Spleen (tissue), 11 donors: ENCODE results near the gene PRPF19. TPM values are rescaled to one million over a fixed set of nuclear protein-coding genes. Genes with fewer than 3 reads are reported as not detected.

Source experiments
- DNase-seq: peaks from one replicate; pipeline ENCODE4 v3.0.0-alpha.2; 2020
- H3K27ac ChIP-seq, 8 donors: fragments of 200-600 bp; sonication (generic) in 7 of 8; 1 replicate in 4 of 8; 2 replicates in 4 of 8; pipeline versions ENCODE4 v1.5.0 to v1.8.0; 2016 to 2021; ENCODE audit warnings: inconsistent platforms in 4 of 8, mild to moderate bottlenecking in 4 of 8, moderate library complexity in 1 of 8
- H3K27me3 ChIP-seq, 7 donors: fragments of 200-600 bp; sonication (generic) in 6 of 7; replicated peaks in 1 of 7; 1 replicate in 4 of 7; 2 replicates in 3 of 7; pipeline versions ENCODE4 v1.5.0 to v1.8.0; 2016 to 2021; ENCODE audit warnings: inconsistent platforms in 3 of 7, mild to moderate bottlenecking in 1 of 7
- H3K36me3 ChIP-seq, 6 donors: fragments of 200-600 bp; sonication (generic) in 5 of 6; 1 replicate in 4 of 6; 2 replicates in 2 of 6; pipeline versions ENCODE4 v1.5.0 to v1.8.0; 2016 to 2021; ENCODE audit warnings: inconsistent platforms in 2 of 6
- H3K4me1 ChIP-seq, 6 donors: fragments of 200-600 bp; sonication (generic) in 5 of 6; 1 replicate in 3 of 6; 2 replicates in 3 of 6; pipeline versions ENCODE4 v1.5.0 to v1.8.0; 2016 to 2021; ENCODE audit warnings: inconsistent platforms in 3 of 6
- H3K4me3 ChIP-seq, 8 donors: fragments of 200-600 bp; sonication (generic) in 7 of 8; 1 replicate in 4 of 8; 2 replicates in 4 of 8; pipeline versions ENCODE4 v1.5.0 to v1.8.0; 2016 to 2021; ENCODE audit warnings: inconsistent platforms in 4 of 8, mild to moderate bottlenecking in 4 of 8, moderate library complexity in 2 of 8
- H3K9me3 ChIP-seq, 8 donors: fragments of 200-600 bp; sonication (generic) in 7 of 8; 1 replicate in 4 of 8; 2 replicates in 4 of 8; pipeline versions ENCODE4 v1.5.0 to v1.8.0; 2016 to 2021; ENCODE audit warnings: inconsistent platforms in 4 of 8
- POLR2A ChIP-seq, 3 donors: fragments of 450-650 bp; IDR thresholded peaks; one replicate each; pipeline ENCODE4 v1.5.1; 2017; ENCODE audit warnings: antibody characterized with exemption in 3 of 3, mild to moderate bottlenecking in 1 of 3
- POLR2AphosphoS5 ChIP-seq, 3 donors: sonication (generic); formaldehyde crosslinking; IDR thresholded peaks; one replicate each; pipeline ENCODE4 v1.5.1; 2017; ENCODE audit warnings: antibody characterized with exemption in 3 of 3
- WGBS, 5 donors: extraction: QIAGEN DNeasy Blood & Tissue Kit in 3 of 5; methylation state at CpG; one replicate each; pipeline versions ENCODE4 v1.1.5 to v1.1.7; 2013 to 2018; 5-methylcytosine and 5-hydroxymethylcytosine counted together
- intact Hi-C: fragments of 100-400 bp; cut with DNase I; formaldehyde crosslinking; loops from one replicate; pipeline ENCODE4 v1.15.0; 2023; ENCODE audit warnings: low total_unique reads
- polyA plus RNA-seq, 3 donors: library from polyadenylated mRNA; stranded (reverse); fragments of 200-250 nt; gene quantifications; one replicate each; pipeline ENCODE4 v1.2.1, GENCODE V29; 2013
- total RNA-seq, 7 donors: library from RNA; depleted of rRNA in 3 of 7; stranded (reverse); fragments of >200 nt in 3 of 7; fragmentation: NEBNext Ultra II Directional in 4 of 7; extraction: Animal tissue kit (Norgen Biotek cat#: 25700) in 4 of 7; gene quantifications; one replicate each; pipeline versions ENCODE4 v1.1.0 to v1.2.1, GENCODE V29; 2016 to 2021
- TF ChIP-seq, protein P1 (sequence below), 11 experiments: fragments of 200-600 bp in 7 of 11; fragments of 450-650 bp in 4 of 11; sonication (generic) in 4 of 11; IDR thresholded peaks in 8 of 11; conservative IDR thresholded peaks in 3 of 11; 1 replicate in 7 of 11; 2 replicates in 4 of 11; pipeline versions ENCODE4 v1.4.0 to v1.8.0; 2016 to 2021; ENCODE audit warnings: antibody characterized with exemption in 11 of 11, inconsistent platforms in 4 of 11, mild to moderate bottlenecking in 1 of 11
- donor health status: healthy with polysubstance abuse.
- donor health status: DM: no; HTN: no; CAD: no; lungs with moderate emphysema.
- donor health status: DM: no; HTN: no; CAD: no.
- donor health status: Bipolar disorder and iron deficiency.
- donor health status: healthy.
- donor health status: DM: no; HTN: no; CAD: no.
- donor health status: DM: yes; HTN: yes; CAD: no.

PRPF19 gene
- total and polyA plus RNA-seq, 10 donors, result 58.7 to 81.1 (median 70.1) TPM

DNA sequence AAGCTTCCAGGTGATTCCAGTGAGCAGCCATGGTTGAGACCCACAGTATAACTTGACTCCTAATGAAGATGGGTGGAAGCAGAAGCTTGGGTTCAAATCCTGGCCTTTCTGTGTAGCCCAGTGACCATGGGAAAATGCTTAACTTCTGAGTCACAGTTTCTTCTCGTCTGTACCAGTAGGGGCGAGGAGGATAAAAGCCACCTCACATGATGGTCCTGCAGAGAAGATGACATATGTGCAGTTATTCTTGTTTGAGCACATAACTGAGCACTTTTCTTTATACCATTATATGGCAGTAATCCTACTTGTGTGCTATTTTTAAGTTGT lies 12.5 kb upstream of the PRPF19 start:
- 54 to 75% (median 61%) methylated on average over 2 of the region's 2 CpGs for WGBS, 5 donors
- H3K4me1 ChIP-seq, result peaks cover 27 to 73% (median 58%) of the 10 kb centered on the region in 6 donors
- TF ChIP-seq POLR2AphosphoS5 (IDR thresholded peaks at IDR 0.05) (no peak), POLR2A (IDR thresholded peaks at IDR 0.05) (no peak)
- TF ChIP-seq, protein P1, sequence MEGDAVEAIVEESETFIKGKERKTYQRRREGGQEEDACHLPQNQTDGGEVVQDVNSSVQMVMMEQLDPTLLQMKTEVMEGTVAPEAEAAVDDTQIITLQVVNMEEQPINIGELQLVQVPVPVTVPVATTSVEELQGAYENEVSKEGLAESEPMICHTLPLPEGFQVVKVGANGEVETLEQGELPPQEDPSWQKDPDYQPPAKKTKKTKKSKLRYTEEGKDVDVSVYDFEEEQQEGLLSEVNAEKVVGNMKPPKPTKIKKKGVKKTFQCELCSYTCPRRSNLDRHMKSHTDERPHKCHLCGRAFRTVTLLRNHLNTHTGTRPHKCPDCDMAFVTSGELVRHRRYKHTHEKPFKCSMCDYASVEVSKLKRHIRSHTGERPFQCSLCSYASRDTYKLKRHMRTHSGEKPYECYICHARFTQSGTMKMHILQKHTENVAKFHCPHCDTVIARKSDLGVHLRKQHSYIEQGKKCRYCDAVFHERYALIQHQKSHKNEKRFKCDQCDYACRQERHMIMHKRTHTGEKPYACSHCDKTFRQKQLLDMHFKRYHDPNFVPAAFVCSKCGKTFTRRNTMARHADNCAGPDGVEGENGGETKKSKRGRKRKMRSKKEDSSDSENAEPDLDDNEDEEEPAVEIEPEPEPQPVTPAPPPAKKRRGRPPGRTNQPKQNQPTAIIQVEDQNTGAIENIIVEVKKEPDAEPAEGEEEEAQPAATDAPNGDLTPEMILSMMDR (IDR thresholded peaks at IDR 0.05 in 8 of 11, conservative IDR thresholded peaks at IDR 0.05 in 3 of 11), result no peak
- no peak overlapping the region for H3K4me3 ChIP-seq
- no peak for DNase-seq
- H3K27ac ChIP-seq, result peak overlapping the region in 3 of 8 donors; percentile 10 to 34 (median 19)
- peaks cover 0 to 6% (median 2%) of the 10 kb centered on the region in 7 donors for H3K27me3 ChIP-seq
- intact Hi-C loops, result no loop called here
- H3K9me3 ChIP-seq, result no peaks in the 10 kb centered on the region
- peaks cover 8 to 44% (median 36%) of the 10 kb centered on the region in 6 donors for H3K36me3 ChIP-seq

DNA sequence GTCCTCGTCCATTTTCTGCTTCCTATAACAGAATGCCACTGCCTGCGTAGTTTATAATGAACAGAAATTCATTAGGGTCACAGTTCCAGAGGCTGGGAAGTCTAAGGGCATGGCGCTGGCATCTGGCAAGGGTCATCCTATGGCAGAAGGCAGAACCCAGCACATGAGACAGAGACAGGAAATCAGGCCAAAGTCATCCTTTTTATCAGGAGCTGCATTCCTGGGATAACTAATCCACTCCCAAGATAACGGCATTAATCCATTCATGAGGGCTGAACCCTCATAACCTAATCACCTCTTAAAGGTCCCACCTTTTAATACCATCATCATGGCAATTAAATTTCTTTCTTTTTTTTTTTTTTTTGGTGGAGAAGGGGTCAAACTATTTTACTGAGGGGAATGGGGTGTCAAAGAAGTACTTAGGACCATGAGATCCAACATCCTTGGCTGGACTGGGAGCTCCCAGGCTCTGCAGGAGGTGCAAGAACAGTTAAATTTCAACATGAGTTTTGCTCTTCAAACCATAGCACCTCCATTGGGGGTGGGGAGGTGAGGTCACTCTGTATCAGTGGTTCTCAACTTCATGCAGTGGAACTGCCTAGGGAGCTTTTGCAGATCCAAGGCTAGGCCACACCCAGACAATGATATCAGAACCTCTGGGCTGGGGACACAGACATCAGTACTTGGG lies 12.0 kb upstream of the PRPF19 start:
- H3K9me3 ChIP-seq, result no peaks in the 10 kb centered on the region
- no peak for DNase-seq
- TF ChIP-seq POLR2A (IDR thresholded peaks at IDR 0.05), result no peak
- 73 to 86% (median 79%) methylated on average over 4 of the region's 4 CpGs for WGBS, 5 donors
- peak overlapping the region in 3 of 8 donors; percentile 10 to 34 (median 19) for H3K27ac ChIP-seq
- H3K36me3 ChIP-seq, result peaks cover 8 to 41% (median 35%) of the 10 kb centered on the region in 6 donors
- peaks cover 26 to 72% (median 55%) of the 10 kb centered on the region in 6 donors for H3K4me1 ChIP-seq
- peaks cover 0 to 1% (median 0%) of the 10 kb centered on the region in 7 donors for H3K27me3 ChIP-seq
- no peak overlapping the region for H3K4me3 ChIP-seq
- intact Hi-C loops, result no loop called here

DNA sequence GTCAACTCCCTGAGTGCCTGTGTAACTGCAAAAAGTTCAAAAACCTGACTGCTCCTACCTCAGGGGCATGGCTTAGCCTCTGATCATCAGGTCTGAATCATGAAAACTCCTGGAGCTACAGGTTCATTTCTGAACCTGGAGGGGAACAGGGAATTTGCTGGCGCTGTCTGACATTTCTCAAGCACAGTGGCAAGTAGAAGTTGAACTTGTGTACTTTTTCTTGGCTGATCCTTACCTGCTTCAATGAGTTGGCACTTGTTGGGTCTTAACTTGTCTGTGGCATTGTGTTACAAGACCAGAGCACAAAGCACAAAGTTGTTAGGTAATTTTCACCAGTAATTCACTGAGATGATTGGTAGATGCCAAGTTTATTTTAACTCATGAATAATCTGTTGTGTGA lies 10.9 kb upstream of the PRPF19 start:
- Histone ChIP-seq H3K9me3 (no peaks in the 10 kb centered on the region), H3K27ac (peak overlapping the region in 3 of 8 donors; percentile 14 to 97 (median 95)), H3K4me1 (peaks cover 36 to 78% (median 65%) of the 10 kb centered on the region in 6 donors), H3K4me3 (no peak overlapping the region), H3K36me3 (peaks cover 8 to 29% (median 27%) of the 10 kb centered on the region in 6 donors), H3K27me3 (no peaks in the 10 kb centered on the region)
- no peak for TF ChIP-seq POLR2A (IDR thresholded peaks at IDR 0.05)
- TF ChIP-seq, protein P1 (IDR thresholded peaks at IDR 0.05 in 8 of 11, conservative IDR thresholded peaks at IDR 0.05 in 3 of 11), result no peak
- 83 to 100% (median 100%) methylated on average over 1 of the region's 1 CpG for WGBS, 5 donors
- no peak for DNase-seq
- intact Hi-C loops, result no loop called here

DNA sequence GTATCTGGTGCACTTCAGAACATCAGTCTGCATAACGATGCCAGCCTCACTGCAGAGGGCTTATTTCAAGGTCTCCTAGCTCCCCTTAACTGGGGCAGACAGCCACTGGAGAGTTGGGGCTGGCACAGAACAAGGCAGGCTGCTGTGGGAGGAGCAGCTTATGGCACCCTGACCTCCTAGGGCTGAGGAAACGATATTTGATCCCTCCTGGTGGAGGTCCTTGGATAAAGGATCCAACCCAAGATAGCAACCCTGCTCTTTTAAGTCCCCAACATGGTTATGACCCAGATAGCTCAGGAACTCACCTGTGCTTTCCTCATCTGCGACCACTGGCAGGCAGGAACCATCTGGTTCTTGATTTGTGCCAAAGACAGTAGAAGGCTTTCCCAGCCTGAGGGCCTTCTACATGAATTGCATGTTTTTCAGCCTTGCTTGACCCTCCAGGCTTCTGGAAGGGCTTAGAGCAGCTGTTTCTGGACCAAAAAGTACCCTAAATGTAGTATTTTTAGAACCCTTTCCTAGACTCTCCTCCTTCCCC lies 10.4 kb upstream of the PRPF19 start:
- DNase-seq, result no peak
- Histone ChIP-seq H3K4me3 (no peak overlapping the region), H3K27ac (peak overlapping the region in 5 of 8 donors; percentile 14 to 97 (median 96)), H3K36me3 (peaks cover 8 to 24% (median 22%) of the 10 kb centered on the region in 6 donors), H3K9me3 (no peaks in the 10 kb centered on the region), H3K4me1 (peaks cover 41 to 83% (median 70%) of the 10 kb centered on the region in 6 donors), H3K27me3 (no peaks in the 10 kb centered on the region)
- WGBS, 5 donors, result 60 to 77% (median 67%) methylated on average over 3 of the region's 3 CpGs
- intact Hi-C loops, result no loop called here
- TF ChIP-seq, protein P1 (IDR thresholded peaks at IDR 0.05 in 8 of 11, conservative IDR thresholded peaks at IDR 0.05 in 3 of 11), result no peak
- TF ChIP-seq POLR2AphosphoS5 (IDR thresholded peaks at IDR 0.05) (no peak), POLR2A (IDR thresholded peaks at IDR 0.05) (no peak)
